GM18951 (cell line): ENCODE results near the gene DOCK9.

ENCODE experiments used
- POLR2A ChIP-seq: IDR thresholded peaks from 4 replicates; pipeline ENCODE4 v1.6.1; 2011; ENCODE audit warnings: mild to moderate bottlenecking; ENCODE audit not compliant: insufficient read length, insufficient read depth; ENCODE audit errors: extremely low read depth
- in situ Hi-C: fragments of 300-500 bp; cut with MboI; formaldehyde crosslinking; loops from one replicate; pipeline ENCODE4 v1.12.0; 2022; ENCODE audit warnings: low sequenced_read_pairs, mixed read lengths, inconsistent platforms; ENCODE audit not compliant: unreplicated experiment

Gene DOCK9

DNA sequence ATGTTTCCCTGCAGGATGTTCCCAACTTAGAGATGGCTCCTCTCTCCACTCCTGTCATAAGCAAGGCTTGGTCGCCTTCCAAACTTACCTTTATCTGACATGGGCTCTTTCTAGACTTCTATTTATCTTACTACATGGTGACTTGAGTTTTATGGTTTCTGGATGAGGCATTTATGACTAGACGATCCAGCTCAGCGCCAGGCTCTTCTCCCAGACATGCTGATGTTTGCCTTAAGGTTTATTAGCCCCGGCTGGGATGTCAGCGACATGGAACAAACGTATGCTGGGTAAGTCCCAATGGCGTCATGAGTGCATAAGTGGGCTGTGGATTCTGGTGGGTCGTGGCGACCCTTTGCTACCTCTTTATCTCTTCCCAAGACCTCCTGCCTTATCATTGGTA lies 185.5 kb downstream of the DOCK9 start:
- in situ Hi-C loops: no loop called here
- no peak for TF ChIP-seq POLR2A

- no peak for TF ChIP-seq POLR2A
- in situ Hi-C loops: no loop called here
Measured at GRCh38 chr13:98791611-98792010, 186.3 kb downstream of the DOCK9 start.

DNA sequence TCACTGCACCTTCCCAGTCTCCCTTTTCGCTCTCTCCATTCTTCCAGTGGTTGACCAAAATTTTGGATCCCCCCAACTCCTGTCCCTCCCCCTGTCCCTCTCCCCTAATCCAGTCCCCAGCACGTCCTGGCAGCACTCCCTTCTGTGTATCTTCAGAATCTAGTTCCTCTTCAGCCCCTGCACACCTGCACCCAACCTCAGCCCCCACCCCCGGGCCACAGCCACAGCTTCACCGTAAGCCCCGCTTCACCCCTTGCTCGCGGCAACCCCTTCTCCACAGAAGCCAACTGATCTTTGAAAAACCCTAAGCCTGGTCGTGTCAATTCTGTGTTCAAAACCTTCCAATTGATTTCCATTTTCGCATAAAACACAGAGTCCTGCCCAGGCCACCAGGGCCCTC lies 189.9 kb downstream of the DOCK9 start:
- in situ Hi-C loops: no loop called here
- TF ChIP-seq POLR2A: no peak

GRCh38 chr13:98787173-98787572 lies 190.7 kb downstream of the DOCK9 start:
- in situ Hi-C loops: no loop called here

DNA sequence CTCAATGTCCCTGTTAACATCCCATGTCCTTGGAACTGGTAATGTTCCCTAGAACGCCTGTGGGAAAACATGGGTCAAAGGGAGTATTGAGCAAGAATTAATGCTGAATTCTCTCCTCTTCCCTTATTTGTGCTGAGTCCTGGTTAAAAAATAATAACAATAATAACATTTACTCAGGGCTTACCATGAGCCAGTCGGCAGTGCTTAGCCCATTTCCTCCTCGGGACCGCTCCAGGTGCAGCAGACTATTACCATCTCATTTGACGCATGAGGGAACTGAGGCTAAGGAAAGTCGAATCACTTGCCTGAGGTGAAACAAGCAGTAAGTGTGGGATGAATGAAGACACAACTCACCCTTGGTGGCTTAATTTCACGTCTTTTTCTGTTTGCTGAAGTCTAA lies 191.8 kb downstream of the DOCK9 start:
- TF ChIP-seq POLR2A: no peak
- in situ Hi-C loops: no loop called here

More at GRCh38 chr13:98787173-98787572, 190.7 kb downstream of the DOCK9 start:
- no peak for TF ChIP-seq POLR2A

- no peak for TF ChIP-seq POLR2A
- in situ Hi-C loops: no loop called here
Measured at GRCh38 chr13:98785405-98785804, 192.5 kb downstream of the DOCK9 start.

GRCh38 chr13:98784666-98785065 lies 193.2 kb downstream of the DOCK9 start:
- in situ Hi-C loops: no loop called here
- TF ChIP-seq POLR2A: no peak

DNA sequence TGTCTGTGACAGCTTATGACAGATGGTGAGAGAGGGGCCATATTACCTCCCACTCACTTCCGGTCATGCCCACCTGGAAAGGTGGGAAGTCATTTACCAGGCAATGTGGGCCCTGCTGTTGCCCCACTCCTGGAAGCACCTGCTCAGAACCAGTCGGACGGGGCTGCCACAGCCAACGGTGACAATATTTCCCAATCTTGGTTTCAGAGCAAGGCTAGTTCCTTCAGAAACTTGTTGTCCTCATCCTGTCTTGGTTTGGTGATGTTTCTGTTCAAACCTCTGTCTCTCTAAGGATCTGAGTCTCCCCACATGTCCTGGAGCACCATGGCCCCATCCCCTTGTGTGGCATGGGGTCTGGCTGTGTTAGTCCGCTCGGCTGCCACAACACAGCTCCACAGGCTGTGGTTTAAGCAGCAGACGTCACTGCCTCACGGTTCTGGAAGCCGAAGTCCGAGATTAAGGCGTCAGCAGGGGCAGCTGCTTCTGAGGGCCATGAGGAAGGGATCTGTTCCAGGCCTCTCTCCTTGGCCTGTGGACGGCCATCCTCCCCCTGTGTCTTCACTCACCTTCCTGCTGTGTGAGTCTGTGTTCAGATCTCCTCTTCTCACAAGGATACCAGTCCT lies 193.9 kb downstream of the DOCK9 start:
- no peak for TF ChIP-seq POLR2A
- in situ Hi-C loops: no loop called here

DNA sequence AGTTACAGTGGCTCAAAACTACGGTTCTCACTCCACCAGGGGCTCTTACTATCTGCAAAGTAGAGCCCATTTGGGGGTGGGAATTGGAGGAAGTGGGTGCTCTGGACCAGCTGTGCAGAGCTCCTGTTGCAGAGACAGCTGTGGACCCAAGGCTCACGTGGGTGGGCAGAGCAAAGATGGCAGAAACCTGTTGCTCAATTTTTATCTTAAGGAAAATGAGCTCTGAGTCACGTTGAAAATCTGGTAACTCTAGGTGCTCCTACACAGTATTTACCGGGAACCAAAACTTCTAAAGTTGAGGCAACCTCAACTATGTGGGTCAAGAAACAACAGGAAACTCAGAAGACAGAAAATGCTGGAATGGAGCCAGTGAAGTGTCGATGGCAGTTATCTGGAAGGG lies 195.2 kb downstream of the DOCK9 start:
- in situ Hi-C loops: no loop called here
- TF ChIP-seq POLR2A: no peak

- in situ Hi-C loops: no loop called here
- no peak for TF ChIP-seq POLR2A
Measured at GRCh38 chr13:98781905-98782304, 196.0 kb downstream of the DOCK9 start.

- no peak for TF ChIP-seq POLR2A
- in situ Hi-C loops: no loop called here
Measured at GRCh38 chr13:98781470-98781869, 196.4 kb downstream of the DOCK9 start.

- in situ Hi-C loops: no loop called here
- no peak for TF ChIP-seq POLR2A
Measured at GRCh38 chr13:98781045-98781444, 196.8 kb downstream of the DOCK9 start.

GRCh38 chr13:98780451-98780850 lies 197.4 kb downstream of the DOCK9 start:
- no peak for TF ChIP-seq POLR2A
- in situ Hi-C loops: no loop called here

GRCh38 chr13:98779695-98780094 lies 198.2 kb downstream of the DOCK9 start:
- in situ Hi-C loops: no loop called here
- TF ChIP-seq POLR2A: no peak

DNA sequence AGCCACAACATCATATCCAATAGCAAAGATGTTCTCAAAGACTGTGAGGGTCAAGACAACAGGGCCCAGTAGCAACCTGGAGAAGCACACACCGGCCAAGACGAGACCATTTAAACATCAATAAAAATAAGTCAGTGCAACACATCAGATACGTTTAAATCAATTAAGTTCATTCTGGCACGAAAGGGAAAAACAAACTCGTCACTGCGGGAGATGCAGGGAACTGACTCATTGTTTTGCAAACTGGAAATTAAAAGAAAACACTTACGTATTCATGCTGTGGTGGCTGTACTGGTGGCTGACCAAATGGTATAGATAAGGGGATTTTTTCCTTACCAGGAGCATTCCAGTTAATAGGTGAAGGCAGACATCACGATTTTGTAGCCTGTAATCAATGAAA lies 199.1 kb downstream of the DOCK9 start:
- TF ChIP-seq POLR2A: no peak
- in situ Hi-C loops: no loop called here
